RWPE1 (cell line): ENCODE data around the gene DNAJC24.

Experiments
- CTCF ChIA-PET: fragments of 350-600 bp; sonication (Branson Sonifier 250); formaldehyde crosslinking; extraction: SDS; loops from one replicate; lab custom pipeline; 2021; lab: Yijun Ruan, JAX
- POLR2A ChIA-PET: fragments of 400-600 bp; formaldehyde crosslinking; extraction: SDS; loops from one replicate; lab custom pipeline; 2020; ENCODE audit warnings: antibody characterized with exemption; ENCODE audit not compliant: low non-redundant PET; lab: Yijun Ruan, JAX
- DNase-seq: peaks from one replicate; pipeline ENCODE4 v3.0.0; 2012; ENCODE audit warnings: low spot score
- H3K27ac ChIP-seq: fragments of 450-650 bp; 2 replicates; pipeline ENCODE4 v1.5.1; 2017
- TF ChIP-seq, protein P1 (sequence below): fragments of 450-650 bp; conservative IDR thresholded peaks from 2 replicates; pipeline ENCODE4 v1.5.1; 2017; ENCODE audit warnings: low read depth, mild to moderate bottlenecking

Gene DNAJC24

DNA sequence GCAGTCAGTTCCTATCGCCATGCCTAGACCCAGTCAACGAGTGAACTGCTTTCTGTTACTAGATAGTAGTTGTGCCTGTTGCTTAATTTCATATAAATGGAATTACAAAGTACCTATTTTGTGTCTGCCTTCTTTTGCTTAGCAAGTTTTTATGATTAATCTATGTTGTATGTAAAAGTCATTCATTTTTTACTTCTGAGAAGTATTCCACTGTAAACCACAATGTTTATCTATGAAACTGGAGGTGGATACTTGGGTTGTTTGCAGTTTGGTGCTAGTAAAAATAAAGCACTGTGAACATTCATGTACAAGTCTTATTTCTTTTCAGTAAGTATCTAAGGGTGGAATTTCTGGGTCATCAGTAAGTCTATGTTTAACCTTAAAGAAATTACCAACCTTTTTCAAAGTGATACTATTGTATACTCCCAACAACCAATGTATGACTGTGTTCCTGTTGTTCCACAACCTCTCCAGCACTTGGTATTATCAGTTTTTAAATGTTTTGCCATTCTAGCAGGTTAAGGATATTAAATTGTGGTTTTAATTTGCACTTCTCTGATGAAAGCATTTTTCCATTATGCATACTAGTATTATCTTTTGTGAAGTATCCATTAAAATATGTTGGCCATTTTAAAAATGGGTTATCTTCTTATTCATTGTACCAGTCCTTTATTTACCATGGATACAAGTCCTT is 68.2 kb downstream of the DNAJC24 start:
- CTCF ChIA-PET, result interaction anchor here (0.6 kb wide), 1 partner anchor 42 kb away, joined by 4 read pairs; no protein-coding TSS in a partner anchor
- H3K27ac ChIP-seq, result no peak overlapping the region
- POLR2A ChIA-PET, result no interaction called here
- TF ChIP-seq, protein P1, sequence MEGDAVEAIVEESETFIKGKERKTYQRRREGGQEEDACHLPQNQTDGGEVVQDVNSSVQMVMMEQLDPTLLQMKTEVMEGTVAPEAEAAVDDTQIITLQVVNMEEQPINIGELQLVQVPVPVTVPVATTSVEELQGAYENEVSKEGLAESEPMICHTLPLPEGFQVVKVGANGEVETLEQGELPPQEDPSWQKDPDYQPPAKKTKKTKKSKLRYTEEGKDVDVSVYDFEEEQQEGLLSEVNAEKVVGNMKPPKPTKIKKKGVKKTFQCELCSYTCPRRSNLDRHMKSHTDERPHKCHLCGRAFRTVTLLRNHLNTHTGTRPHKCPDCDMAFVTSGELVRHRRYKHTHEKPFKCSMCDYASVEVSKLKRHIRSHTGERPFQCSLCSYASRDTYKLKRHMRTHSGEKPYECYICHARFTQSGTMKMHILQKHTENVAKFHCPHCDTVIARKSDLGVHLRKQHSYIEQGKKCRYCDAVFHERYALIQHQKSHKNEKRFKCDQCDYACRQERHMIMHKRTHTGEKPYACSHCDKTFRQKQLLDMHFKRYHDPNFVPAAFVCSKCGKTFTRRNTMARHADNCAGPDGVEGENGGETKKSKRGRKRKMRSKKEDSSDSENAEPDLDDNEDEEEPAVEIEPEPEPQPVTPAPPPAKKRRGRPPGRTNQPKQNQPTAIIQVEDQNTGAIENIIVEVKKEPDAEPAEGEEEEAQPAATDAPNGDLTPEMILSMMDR, result no peak
- no peak for DNase-seq

DNA sequence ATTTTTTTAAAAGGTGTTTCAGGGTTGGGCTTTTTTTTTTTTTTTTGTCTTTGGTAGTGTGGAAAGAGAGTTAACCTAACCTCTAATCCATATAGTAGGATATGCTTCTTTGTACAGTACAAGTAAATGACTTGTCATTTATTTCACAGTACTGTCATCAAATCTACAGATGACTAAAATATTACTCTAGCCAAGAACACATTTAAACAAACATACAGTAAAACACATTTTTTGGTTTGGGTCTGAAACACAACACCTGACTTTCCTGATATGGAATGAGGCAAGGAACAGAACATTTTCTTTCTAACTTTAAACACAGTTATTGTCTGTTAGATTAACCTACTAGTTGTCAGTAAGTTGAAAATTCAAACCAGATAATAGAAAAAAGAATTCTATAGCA is 71.6 kb downstream of the DNAJC24 start:
- TF ChIP-seq, protein P1, result no peak
- POLR2A ChIA-PET, result interaction anchor here (0.6 kb wide), 1 partner anchor 12 kb away, joined by 6 read pairs; no protein-coding TSS in a partner anchor
- no peak overlapping the region for H3K27ac ChIP-seq
- CTCF ChIA-PET, result no interaction called here
- no peak for DNase-seq

DNA sequence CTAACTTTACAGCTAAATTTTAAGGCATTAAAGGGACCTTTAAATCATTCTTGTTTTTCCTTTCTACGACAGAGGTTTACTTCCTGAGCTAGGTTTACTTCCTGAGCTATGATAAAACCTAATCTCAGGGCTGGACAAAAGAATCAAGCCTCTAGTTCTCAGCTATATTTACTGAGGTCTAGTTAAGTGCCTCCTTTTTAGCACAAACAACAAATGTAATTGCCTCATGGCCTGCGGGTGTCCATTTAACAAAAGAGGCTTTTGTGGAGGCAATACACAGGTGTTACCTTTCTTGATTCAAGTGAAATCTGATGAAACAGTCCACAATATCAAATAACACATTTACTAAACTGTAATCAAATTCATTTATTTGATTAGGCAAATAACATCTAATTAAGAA is 72.4 kb downstream of the DNAJC24 start:
- POLR2A ChIA-PET, result no interaction called here
- H3K27ac ChIP-seq, result no peak overlapping the region
- CTCF ChIA-PET, result no interaction called here
- TF ChIP-seq, protein P1, result no peak
- no peak for DNase-seq

DNA sequence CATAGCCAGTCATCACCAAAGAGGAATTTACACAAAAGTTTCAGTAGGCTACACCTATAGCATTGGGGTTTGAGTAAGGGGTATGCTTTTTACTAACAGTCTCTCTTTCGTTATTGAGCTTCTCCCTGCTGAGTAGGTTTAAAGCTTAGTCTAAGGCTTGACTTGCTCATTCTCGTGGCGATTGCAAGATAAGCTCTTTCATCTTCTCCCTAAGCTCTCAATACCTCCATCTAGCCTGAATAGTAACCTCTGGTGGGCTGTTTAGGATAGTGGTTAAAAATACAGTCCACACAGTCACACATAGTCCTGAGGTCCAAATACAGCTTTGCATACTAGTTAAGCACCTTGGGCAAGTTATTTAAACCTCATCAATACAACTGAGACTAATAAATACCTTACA is 74.1 kb downstream of the DNAJC24 start:
- ChIA-PET POLR2A (no interaction called here), CTCF (interaction anchor here (0.6 kb wide), 2 partner anchors 42 to 45 kb away, joined by 4 to 7 read pairs; no protein-coding TSS in a partner anchor)
- DNase-seq, result no peak
- H3K27ac ChIP-seq, result no peak overlapping the region
- TF ChIP-seq, protein P1, result no peak

DNA sequence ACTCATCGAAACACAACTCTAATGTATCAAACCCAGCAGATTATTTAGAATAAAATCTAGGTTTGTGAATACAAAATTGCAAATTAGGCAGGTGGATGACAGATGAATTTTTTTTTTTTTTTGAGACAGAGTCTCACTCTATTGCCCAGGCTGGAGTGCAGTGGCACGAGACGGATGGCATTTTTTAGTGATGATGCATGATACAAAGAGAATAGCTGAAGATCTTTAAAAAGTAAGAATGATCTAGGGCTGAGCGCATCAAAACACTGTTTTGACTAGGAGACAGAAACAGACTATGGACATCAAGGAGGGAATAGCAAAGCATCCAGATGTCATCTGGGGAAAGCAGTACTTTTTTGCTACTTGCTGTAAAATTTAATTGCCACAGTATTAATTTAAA is 76.0 kb downstream of the DNAJC24 start:
- no peak overlapping the region for H3K27ac ChIP-seq
- CTCF ChIA-PET, result no interaction called here
- TF ChIP-seq, protein P1, result no peak
- POLR2A ChIA-PET, result no interaction called here
- DNase-seq, result no peak

DNA sequence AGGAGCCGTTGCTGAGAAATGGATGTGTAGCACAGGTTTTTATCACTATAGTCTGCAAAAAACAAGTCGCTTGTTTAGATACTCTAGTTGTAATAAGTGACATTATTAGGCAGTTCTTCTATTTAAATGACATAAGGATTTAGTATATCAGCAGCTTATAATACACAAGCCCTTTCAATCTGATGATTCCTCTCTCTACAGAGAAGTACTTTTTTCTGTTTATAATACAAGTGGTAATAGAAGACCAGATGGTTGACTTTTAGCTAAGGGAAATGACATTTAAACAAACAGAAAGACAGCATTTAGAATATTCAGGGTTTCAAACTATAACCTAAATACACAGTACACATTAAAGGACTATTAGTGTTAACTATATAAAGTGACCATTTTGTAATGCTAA is 79.4 kb downstream of the DNAJC24 start:
- CTCF ChIA-PET, result no interaction called here
- H3K27ac ChIP-seq, result no peak overlapping the region
- POLR2A ChIA-PET, result no interaction called here
- no peak for DNase-seq
- TF ChIP-seq, protein P1, result no peak
